ENCODE data around the gene FZD7.

The FZD7 gene

DNA sequence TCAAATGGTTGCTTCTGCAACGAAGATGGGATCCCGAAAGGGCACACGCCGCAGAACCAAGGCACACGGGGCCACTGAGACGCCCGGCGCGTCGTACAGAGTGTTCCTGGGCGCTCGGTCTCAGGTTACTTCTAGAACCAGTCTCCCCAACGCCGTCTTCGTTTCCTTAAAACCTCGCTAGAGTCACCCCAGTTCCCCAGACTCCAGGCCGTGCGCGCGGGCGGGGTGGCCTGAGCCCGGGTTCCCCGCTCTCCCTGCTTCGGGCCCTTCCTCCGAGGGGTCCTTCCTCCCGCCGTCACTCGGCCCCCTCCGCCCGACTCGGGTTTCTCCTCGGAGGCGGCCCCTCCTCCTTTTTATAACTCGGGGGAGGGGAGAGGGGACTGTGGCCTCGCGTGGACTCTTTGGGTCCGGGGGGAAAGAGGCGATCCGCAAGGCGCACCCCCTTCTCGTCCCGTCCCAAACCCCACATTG, 774 bp upstream of the FZD7 start:
- H3K9me3 ChIP-seq = no peaks in the 10 kb centered on the region
- H3K27ac ChIP-seq = no peak overlapping the region
- no peaks in the 10 kb centered on the region for H3K36me3 ChIP-seq
- H3K4me1 ChIP-seq (ENCODE audit: control insufficient read depth in 1 of 2, insufficient read depth in 1 of 2, low read depth in 1 of 2, low read length in 1 of 2) = peaks cover 25 to 28% of the 10 kb centered on the region in 2 experiments
- peaks cover 89% of the 10 kb centered on the region for H3K27me3 ChIP-seq
- TF ChIP-seq, protein P1, sequence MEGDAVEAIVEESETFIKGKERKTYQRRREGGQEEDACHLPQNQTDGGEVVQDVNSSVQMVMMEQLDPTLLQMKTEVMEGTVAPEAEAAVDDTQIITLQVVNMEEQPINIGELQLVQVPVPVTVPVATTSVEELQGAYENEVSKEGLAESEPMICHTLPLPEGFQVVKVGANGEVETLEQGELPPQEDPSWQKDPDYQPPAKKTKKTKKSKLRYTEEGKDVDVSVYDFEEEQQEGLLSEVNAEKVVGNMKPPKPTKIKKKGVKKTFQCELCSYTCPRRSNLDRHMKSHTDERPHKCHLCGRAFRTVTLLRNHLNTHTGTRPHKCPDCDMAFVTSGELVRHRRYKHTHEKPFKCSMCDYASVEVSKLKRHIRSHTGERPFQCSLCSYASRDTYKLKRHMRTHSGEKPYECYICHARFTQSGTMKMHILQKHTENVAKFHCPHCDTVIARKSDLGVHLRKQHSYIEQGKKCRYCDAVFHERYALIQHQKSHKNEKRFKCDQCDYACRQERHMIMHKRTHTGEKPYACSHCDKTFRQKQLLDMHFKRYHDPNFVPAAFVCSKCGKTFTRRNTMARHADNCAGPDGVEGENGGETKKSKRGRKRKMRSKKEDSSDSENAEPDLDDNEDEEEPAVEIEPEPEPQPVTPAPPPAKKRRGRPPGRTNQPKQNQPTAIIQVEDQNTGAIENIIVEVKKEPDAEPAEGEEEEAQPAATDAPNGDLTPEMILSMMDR (IDR thresholded peaks at IDR 0.05) = no peak
- peak overlapping the region; percentile 74 to 82 for H3K4me3 ChIP-seq (ENCODE audit: low read depth in 1 of 2, low read length in 1 of 2)

GRCh38 chr2:202034249-202035088, 814 bp downstream of the FZD7 start:
- Histone ChIP-seq H3K27ac (no peak overlapping the region), H3K9me3 (no peaks in the 10 kb centered on the region), H3K4me3 (ENCODE audit: low read depth in 1 of 2, low read length in 1 of 2) (peak overlapping the region; percentile 74 to 82), H3K27me3 (peaks cover 100% of the 10 kb centered on the region), H3K36me3 (no peaks in the 10 kb centered on the region), H3K4me1 (ENCODE audit: control insufficient read depth in 1 of 2, insufficient read depth in 1 of 2, low read depth in 1 of 2, low read length in 1 of 2) (peaks cover 25 to 28% of the 10 kb centered on the region in 2 experiments)
- TF ChIP-seq, protein P1 (IDR thresholded peaks at IDR 0.05) = no peak

GRCh38 chr2:202035089-202035940, 1.7 kb downstream of the FZD7 start:
- H3K4me1 ChIP-seq (ENCODE audit: control insufficient read depth in 1 of 2, insufficient read depth in 1 of 2, low read depth in 1 of 2, low read length in 1 of 2) = peaks cover 25 to 28% of the 10 kb centered on the region in 2 experiments
- peak overlapping the region; percentile 74 to 82 for H3K4me3 ChIP-seq (ENCODE audit: low read depth in 1 of 2, low read length in 1 of 2)
- TF ChIP-seq, protein P1 (IDR thresholded peaks at IDR 0.05) = no peak
- H3K27ac ChIP-seq = no peak overlapping the region
- H3K36me3 ChIP-seq = no peaks in the 10 kb centered on the region
- peaks cover 100% of the 10 kb centered on the region for H3K27me3 ChIP-seq
- H3K9me3 ChIP-seq = no peaks in the 10 kb centered on the region

- no peaks in the 10 kb centered on the region for H3K9me3 ChIP-seq
- peaks cover 98% of the 10 kb centered on the region for H3K27me3 ChIP-seq
- no peak overlapping the region for H3K27ac ChIP-seq
- no peaks in the 10 kb centered on the region for H3K36me3 ChIP-seq
- H3K4me1 ChIP-seq (ENCODE audit: control insufficient read depth in 1 of 2, insufficient read depth in 1 of 2, low read depth in 1 of 2, low read length in 1 of 2) = peaks cover 25 to 28% of the 10 kb centered on the region in 2 experiments
- peak overlapping the region in 1 of 2 experiments; percentile 82 for H3K4me3 ChIP-seq (ENCODE audit: low read depth in 1 of 2, low read length in 1 of 2)
- TF ChIP-seq, protein P1 (IDR thresholded peaks at IDR 0.05) = no peak
These were observed 2.3 kb downstream of the FZD7 start for GRCh38 chr2:202035941-202036372.

DNA sequence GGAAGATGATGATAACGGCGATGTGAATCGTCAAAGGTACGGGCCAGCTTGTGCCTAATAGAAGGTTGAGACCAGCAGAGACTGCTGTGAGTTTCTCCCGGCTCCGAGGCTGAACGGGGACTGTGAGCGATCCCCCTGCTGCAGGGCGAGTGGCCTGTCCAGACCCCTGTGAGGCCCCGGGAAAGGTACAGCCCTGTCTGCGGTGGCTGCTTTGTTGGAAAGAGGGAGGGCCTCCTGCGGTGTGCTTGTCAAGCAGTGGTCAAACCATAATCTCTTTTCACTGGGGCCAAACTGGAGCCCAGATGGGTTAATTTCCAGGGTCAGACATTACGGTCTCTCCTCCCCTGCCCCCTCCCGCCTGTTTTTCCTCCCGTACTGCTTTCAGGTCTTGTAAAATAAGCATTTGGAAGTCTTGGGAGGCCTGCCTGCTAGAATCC, 3.0 kb downstream of the FZD7 start:
- Histone ChIP-seq H3K27ac (no peak overlapping the region), H3K36me3 (no peaks in the 10 kb centered on the region), H3K9me3 (no peaks in the 10 kb centered on the region), H3K27me3 (peaks cover 95% of the 10 kb centered on the region), H3K4me1 (ENCODE audit: control insufficient read depth in 1 of 2, insufficient read depth in 1 of 2, low read depth in 1 of 2, low read length in 1 of 2) (peaks cover 25 to 28% of the 10 kb centered on the region in 2 experiments), H3K4me3 (ENCODE audit: low read depth in 1 of 2, low read length in 1 of 2) (no peak overlapping the region)
- TF ChIP-seq, protein P1 (IDR thresholded peaks at IDR 0.05) = no peak

Data from neutrophil (primary cell).